H9 (cell line): Measurements from ENCODE around the gene OR4M1. TPM values are rescaled to one million over a fixed set of nuclear protein-coding genes. Genes with fewer than 3 reads are reported as not detected.
"Not testable (repeated sequence)": the region's sequence is repeated elsewhere in the genome, so short reads cannot be mapped to it uniquely, and the experiment has no call there.

Experiments
- DNase-seq: peaks from one replicate; pipeline ENCODE4 v3.0.0-alpha.2; 2017
- H2AFZ ChIP-seq: one replicate; pipeline ENCODE4 v1.6.1; 2013; ENCODE audit warnings: mild to moderate bottlenecking, low read length, control low read depth, moderate library complexity
- H2AK5ac ChIP-seq: 2 replicates; pipeline ENCODE4 v1.6.1; 2013; ENCODE audit warnings: low read length, control low read depth, mixed read lengths; ENCODE audit not compliant: insufficient read length
- H2BK120ac ChIP-seq: one replicate; pipeline ENCODE4 v1.6.1; 2013; ENCODE audit warnings: low read depth, mild to moderate bottlenecking, low read length, control low read depth, inconsistent platforms; ENCODE audit not compliant: poor library complexity, severe bottlenecking
- H2BK12ac ChIP-seq: 2 replicates; pipeline ENCODE4 v1.6.1; 2013; ENCODE audit warnings: low read length, control low read depth, mixed read lengths, low read depth; ENCODE audit not compliant: insufficient read length
- H2BK15ac ChIP-seq: 2 replicates; pipeline ENCODE4 v1.6.1; 2013; ENCODE audit warnings: low read depth, low read length, control low read depth
- H2BK20ac ChIP-seq: one replicate; pipeline ENCODE4 v1.6.1; 2013; ENCODE audit warnings: low read depth, mild to moderate bottlenecking, low read length, control low read depth, inconsistent platforms; ENCODE audit not compliant: poor library complexity, severe bottlenecking
- H2BK5ac ChIP-seq: 2 replicates; pipeline ENCODE4 v1.6.1; 2013; ENCODE audit warnings: low read length, control low read depth, mixed read lengths; ENCODE audit not compliant: insufficient read length
- H3K14ac ChIP-seq: 2 replicates; pipeline ENCODE4 v1.6.1; 2013; ENCODE audit warnings: low read length, control low read depth; ENCODE audit not compliant: insufficient read depth
- H3K18ac ChIP-seq: 2 replicates; pipeline ENCODE4 v1.6.1; 2013; ENCODE audit warnings: low read depth, mild to moderate bottlenecking, mixed read lengths, low read length, control low read depth; ENCODE audit not compliant: insufficient read length
- H3K23ac ChIP-seq: 2 replicates; pipeline ENCODE4 v1.6.1; 2013; ENCODE audit warnings: low read length, control low read depth, mixed read lengths, low read depth; ENCODE audit not compliant: insufficient read length
- H3K23me2 ChIP-seq: 2 replicates; pipeline ENCODE4 v1.6.1; 2013; ENCODE audit warnings: low read depth, mild to moderate bottlenecking, mixed read lengths, low read length, control low read depth; ENCODE audit not compliant: insufficient read length, poor library complexity, severe bottlenecking
- H3K27ac ChIP-seq: 2 replicates; pipeline ENCODE4 v1.5.1; 2013; ENCODE audit warnings: low read length, control low read depth, mixed read lengths, low read depth; ENCODE audit not compliant: insufficient read length
- H3K27me3 ChIP-seq: 2 replicates; pipeline ENCODE4 v1.6.1; 2013; ENCODE audit warnings: low read length, control low read depth, inconsistent platforms; ENCODE audit not compliant: insufficient read depth
- H3K4ac ChIP-seq: 2 replicates; pipeline ENCODE4 v1.6.1; 2013; ENCODE audit warnings: low read depth, mild to moderate bottlenecking, control low read depth, inconsistent platforms, low read length, moderate library complexity
- H3K4me1 ChIP-seq: 2 replicates; pipeline ENCODE4 v1.6.1; 2013; ENCODE audit warnings: low read length, control low read depth, inconsistent platforms; ENCODE audit not compliant: insufficient read depth
- H3K4me2 ChIP-seq: 2 replicates; pipeline ENCODE4 v1.6.1; 2013; ENCODE audit warnings: low read length, control low read depth, mixed read lengths; ENCODE audit not compliant: insufficient read length, insufficient read depth
- H3K56ac ChIP-seq: 2 replicates; pipeline ENCODE4 v1.6.1; 2013; ENCODE audit warnings: low read depth, mild to moderate bottlenecking, mixed read lengths, low read length, control low read depth; ENCODE audit not compliant: insufficient read length
- H3K79me1 ChIP-seq: 2 replicates; pipeline ENCODE4 v1.6.1; 2013; ENCODE audit warnings: low read depth, mild to moderate bottlenecking, moderate library complexity, low read length, control low read depth, inconsistent platforms; ENCODE audit not compliant: insufficient read depth, poor library complexity, severe bottlenecking
- H3K79me2 ChIP-seq: 2 replicates; pipeline ENCODE4 v1.6.1; 2013; ENCODE audit warnings: low read length, control low read depth, inconsistent platforms; ENCODE audit not compliant: insufficient read depth
- H3K9ac ChIP-seq: 2 replicates; pipeline ENCODE4 v1.6.1; 2013; ENCODE audit warnings: low read length, control low read depth, mixed read lengths; ENCODE audit not compliant: insufficient read length; ENCODE audit errors: extremely low read depth
- H3K9me3 ChIP-seq: one replicate; pipeline ENCODE4 v1.6.1; 2013; ENCODE audit warnings: low read depth, low read length, inconsistent platforms; ENCODE audit not compliant: control insufficient read depth
- H3T11ph ChIP-seq: one replicate; pipeline ENCODE4 v1.6.1; 2013; ENCODE audit warnings: mild to moderate bottlenecking, low read length, control low read depth, inconsistent platforms
- H4K20me1 ChIP-seq: one replicate; pipeline ENCODE4 v1.6.1; 2013; ENCODE audit not compliant: control insufficient read depth, insufficient read length, insufficient read depth
- H4K5ac ChIP-seq: 2 replicates; pipeline ENCODE4 v1.6.1; 2013; ENCODE audit warnings: low read depth, mild to moderate bottlenecking, mixed read lengths, low read length, control low read depth; ENCODE audit not compliant: insufficient read length
- H4K8ac ChIP-seq: replicated peaks from 2 replicates; pipeline ENCODE4 v1.6.1; 2013; ENCODE audit warnings: low read length, control low read depth, mixed read lengths, low read depth; ENCODE audit not compliant: insufficient read length
- H4K91ac ChIP-seq: 2 replicates; pipeline ENCODE4 v1.6.1; 2013; ENCODE audit warnings: low read depth, mild to moderate bottlenecking, moderate library complexity, mixed read lengths, low read length, control low read depth; ENCODE audit not compliant: insufficient read length
- H3K27ac Mint-ChIP-seq, 3 experiments: 2 replicates in 2 of 3; 3 replicates in 1 of 3; pipeline ENCODE4 v1.8.0; 2020 to 2021; ENCODE audit warnings: mixed read lengths in 3 of 3, mild to moderate bottlenecking in 1 of 3, moderate library complexity in 1 of 3
- H3K27me3 Mint-ChIP-seq: 2 replicates; pipeline ENCODE4 v1.8.0; 2021; ENCODE audit warnings: low read depth, mild to moderate bottlenecking, moderate library complexity, mixed read lengths
- H3K36me3 Mint-ChIP-seq, 3 experiments: 2 replicates in 2 of 3; 3 replicates in 1 of 3; pipeline ENCODE4 v1.8.0; 2020 to 2021; ENCODE audit warnings: low read depth in 3 of 3, mixed read lengths in 3 of 3; ENCODE audit not compliant: insufficient read depth in 1 of 3
- H3K4me1 Mint-ChIP-seq, 2 experiments: 2 replicates each; pipeline ENCODE4 v1.8.0; 2020; ENCODE audit warnings: mixed read lengths in 2 of 2
- H3K4me3 Mint-ChIP-seq, 2 experiments: 2 replicates in 1 of 2; 3 replicates in 1 of 2; pipeline ENCODE4 v1.8.0; 2020 to 2021; ENCODE audit warnings: mild to moderate bottlenecking in 2 of 2, mixed read lengths in 2 of 2, moderate library complexity in 1 of 2
- H3K9me3 Mint-ChIP-seq, 2 experiments: 2 replicates in 1 of 2; 3 replicates in 1 of 2; pipeline ENCODE4 v1.8.0; 2020; ENCODE audit warnings: mild to moderate bottlenecking in 2 of 2, mixed read lengths in 2 of 2, moderate library complexity in 1 of 2
- whole genome bisulfite sequencing: extraction: QIAGEN DNeasy Blood & Tissue Kit; methylation state at CpG from one replicate; pipeline ENCODE4 v1.1.7; 2013; ENCODE audit warnings: missing lambda C conversion rate, low lambda C conversion rate, mixed read lengths; ENCODE audit not compliant: insufficient read length; ENCODE audit errors: extremely low coverage; 5-methylcytosine and 5-hydroxymethylcytosine counted together
- long read RNA-seq: library from polyadenylated mRNA; unstranded; transcript quantifications from one replicate; pipeline ENCODE4 v2.0.0, GENCODE V29; 2020
- total RNA-seq: library from RNA; stranded (reverse); gene quantifications from 2 replicates; pipeline ENCODE4 v1.2.1, GENCODE V29; 2021

OR4M1 gene, protein sequence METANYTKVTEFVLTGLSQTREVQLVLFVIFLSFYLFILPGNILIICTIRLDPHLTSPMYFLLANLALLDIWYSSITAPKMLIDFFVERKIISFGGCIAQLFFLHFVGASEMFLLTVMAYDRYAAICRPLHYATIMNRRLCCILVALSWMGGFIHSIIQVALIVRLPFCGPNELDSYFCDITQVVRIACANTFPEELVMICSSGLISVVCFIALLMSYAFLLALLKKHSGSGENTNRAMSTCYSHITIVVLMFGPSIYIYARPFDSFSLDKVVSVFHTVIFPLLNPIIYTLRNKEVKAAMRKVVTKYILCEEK
- not detected in 2 replicates for total RNA-seq
- long read RNA-seq = 0 reads

DNA sequence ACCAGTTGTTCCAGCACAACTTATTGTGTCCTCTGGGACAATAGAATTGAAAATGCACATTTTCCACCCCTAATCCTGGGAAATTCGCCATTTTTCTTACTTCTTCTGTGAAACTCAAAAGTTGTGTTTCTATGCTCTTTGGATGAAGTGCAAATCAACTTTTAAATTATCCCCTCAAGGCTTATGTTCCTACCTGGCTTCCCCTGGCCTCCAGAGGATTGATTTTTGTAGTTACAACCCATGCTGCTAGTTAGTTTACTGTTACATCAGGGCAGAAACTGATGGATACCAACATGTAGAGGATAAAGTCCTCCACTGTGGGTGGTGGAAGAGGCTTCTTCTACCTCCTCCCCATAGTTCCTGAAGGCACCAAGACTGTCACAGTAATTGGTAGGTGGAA lies at the start of gene OR4M1:
TSS of gene OR4M1 (plus strand) at position 301 of the 400 bp plus-strand sequence. CDS start 6,819 bp downstream, outside the sequence.
- not testable (repeated sequence) for H3K56ac ChIP-seq, H3K18ac ChIP-seq, H3K23ac ChIP-seq, H3K27ac ChIP-seq, H2BK15ac ChIP-seq, H2AFZ ChIP-seq, H3K4ac ChIP-seq, H2BK12ac ChIP-seq, H3K9ac ChIP-seq, H4K91ac ChIP-seq, H3K4me2 ChIP-seq, H3K4me1 ChIP-seq, H3K27me3 Mint-ChIP-seq, H3K23me2 ChIP-seq, DNase-seq, H3K4me1 Mint-ChIP-seq, H2AK5ac ChIP-seq, H3K79me1 ChIP-seq, H4K20me1 ChIP-seq, H4K5ac ChIP-seq, H3T11ph ChIP-seq, H3K27me3 ChIP-seq, H3K14ac ChIP-seq, H3K79me2 ChIP-seq, H2BK5ac ChIP-seq, H2BK120ac ChIP-seq, H4K8ac ChIP-seq, H3K27ac Mint-ChIP-seq, H3K4me3 Mint-ChIP-seq, H2BK20ac ChIP-seq
- WGBS = no CpG with 5 or more reads among the region's 1 CpG
- peaks cover 95 to 96% of the 10 kb centered on the region in 2 experiments for H3K9me3 Mint-ChIP-seq
- peaks cover 19 to 61% (median 22%) of the 10 kb centered on the region in 3 experiments for H3K36me3 Mint-ChIP-seq
- peaks cover 73% of the 10 kb centered on the region for H3K9me3 ChIP-seq
